ENCODE measurements around the gene MEFV.
"Not testable (repeated sequence)": the region's sequence is repeated elsewhere in the genome, so short reads cannot be mapped to it uniquely, and the experiment has no call there.

The MEFV gene

GRCh38 chr16:3256146-3256865 lies at the start of gene MEFV:
Gene MEFV, minus strand, starts transcription at chr16:3256633. Its CDS starts 46 bp downstream, at chr16:3256587.
- DNase-seq (ENCODE audit: low read depth in 4 of 4, low spot score in 1 of 4) = no peak

- no peak for DNase-seq (ENCODE audit: low read depth in 4 of 4, low spot score in 1 of 4)
Measured at GRCh38 chr16:3306078-3306477, 49.6 kb upstream of the MEFV start.

GRCh38 chr16:3305109-3306068 lies 49.0 kb upstream of the MEFV start, which contains the start of the genes TIGD7 and ZNF75A:
Gene TIGD7, minus strand, starts transcription at chr16:3305430. Its CDS starts 4,816 bp downstream, at chr16:3300614.
Gene ZNF75A, plus strand, starts transcription at chr16:3305497. Its CDS starts 2,932 bp downstream, at chr16:3308429.
- peak; percentile 45 to 68 (median 62) for DNase-seq (ENCODE audit: low read depth in 4 of 4, low spot score in 1 of 4)

- DNase-seq (ENCODE audit: low read depth in 4 of 4, low spot score in 1 of 4) = no peak
Measured at GRCh38 chr16:3304370-3304769, 47.9 kb upstream of the MEFV start.

GRCh38 chr16:3295783-3296182 lies 39.4 kb upstream of the MEFV start:
- no peak for DNase-seq (ENCODE audit: low read depth in 4 of 4, low spot score in 1 of 4)

GRCh38 chr16:3295209-3295608 lies 38.8 kb upstream of the MEFV start:
- no peak for DNase-seq (ENCODE audit: low read depth in 4 of 4, low spot score in 1 of 4)

GRCh38 chr16:3292604-3293003 lies 36.2 kb upstream of the MEFV start:
- no peak for DNase-seq (ENCODE audit: low read depth in 4 of 4, low spot score in 1 of 4)

GRCh38 chr16:3289998-3290673 lies 33.7 kb upstream of the MEFV start:
- DNase-seq (ENCODE audit: low read depth in 4 of 4, low spot score in 1 of 4) = no peak

GRCh38 chr16:3285131-3285530 lies 28.7 kb upstream of the MEFV start:
- no peak for DNase-seq (ENCODE audit: low read depth in 4 of 4, low spot score in 1 of 4)

GRCh38 chr16:3283543-3284447 lies 27.4 kb upstream of the MEFV start:
- no peak for DNase-seq (ENCODE audit: low read depth in 4 of 4, low spot score in 1 of 4)

GRCh38 chr16:3282730-3283542 lies 26.5 kb upstream of the MEFV start, which contains the start of gene ZNF263:
Gene ZNF263, plus strand, starts transcription at chr16:3283491. Its CDS starts 328 bp downstream, at chr16:3283819.
- DNase-seq (ENCODE audit: low read depth in 4 of 4, low spot score in 1 of 4) = peak; percentile 81 to 89 (median 84)

GRCh38 chr16:3282103-3282729 lies 25.8 kb upstream of the MEFV start:
- no peak for DNase-seq (ENCODE audit: low read depth in 4 of 4, low spot score in 1 of 4)

- no peak for DNase-seq (ENCODE audit: low read depth in 4 of 4, low spot score in 1 of 4)
Measured at GRCh38 chr16:3281222-3281820, 24.9 kb upstream of the MEFV start.

- no peak for DNase-seq (ENCODE audit: low read depth in 4 of 4, low spot score in 1 of 4)
Measured at GRCh38 chr16:3276679-3277078, 20.2 kb upstream of the MEFV start.

- no peak for DNase-seq (ENCODE audit: low read depth in 4 of 4, low spot score in 1 of 4)
Measured at GRCh38 chr16:3274947-3275346, 18.5 kb upstream of the MEFV start.

GRCh38 chr16:3274490-3274889 lies 18.1 kb upstream of the MEFV start:
- DNase-seq (ENCODE audit: low read depth in 4 of 4, low spot score in 1 of 4) = no peak

GRCh38 chr16:3271281-3271680 lies 14.8 kb upstream of the MEFV start:
- DNase-seq (ENCODE audit: low read depth in 4 of 4, low spot score in 1 of 4) = not testable (repeated sequence)

GRCh38 chr16:3270718-3271117 lies 14.3 kb upstream of the MEFV start:
- not testable (repeated sequence) for DNase-seq (ENCODE audit: low read depth in 4 of 4, low spot score in 1 of 4)
